Activated CD8-positive, alpha-beta memory T cell treated with anti-CD3 and anti-CD28 coated beads, Interleukin-2, amount 50 U/mL, for 24 hours (primary cell): ENCODE measurements around the gene ZNF683.

Experiments used
- DNase-seq: peaks from one replicate; pipeline ENCODE4 v3.0.0-alpha.2; 2020; ENCODE audit errors: extremely low read depth

The ZNF683 gene

GRCh38 chr1:26358411-26359384, 13.9 kb downstream of the ZNF683 start:
- DNase-seq: no peak

- no peak for DNase-seq
Measured at GRCh38 chr1:26357121-26357602, 15.4 kb downstream of the ZNF683 start.

GRCh38 chr1:26356106-26356505, 16.4 kb downstream of the ZNF683 start:
- DNase-seq: no peak

- DNase-seq: no peak
Measured at GRCh38 chr1:26354972-26355371, 17.6 kb downstream of the ZNF683 start.

- DNase-seq: no peak
Measured at GRCh38 chr1:26353976-26354820, 18.4 kb downstream of the ZNF683 start, which contains the start of gene CRYBG2. Gene CRYBG2 (minus strand): TSS chr1:26354130. CDS start chr1:26346657, 7,473 bp downstream.

- DNase-seq: no peak
Measured at GRCh38 chr1:26353210-26353859, 19.2 kb downstream of the ZNF683 start.

- no peak for DNase-seq
Measured at GRCh38 chr1:26352338-26352679, 20.2 kb downstream of the ZNF683 start.

- DNase-seq: no peak
Measured at GRCh38 chr1:26351590-26352337, 20.8 kb downstream of the ZNF683 start.

GRCh38 chr1:26350701-26351589, 21.6 kb downstream of the ZNF683 start:
- no peak for DNase-seq

GRCh38 chr1:26350343-26350700, 22.2 kb downstream of the ZNF683 start:
- no peak for DNase-seq

GRCh38 chr1:26349877-26350244, 22.7 kb downstream of the ZNF683 start:
- no peak for DNase-seq

GRCh38 chr1:26349188-26349876, 23.2 kb downstream of the ZNF683 start:
- DNase-seq: no peak

GRCh38 chr1:26346274-26347033, 26.1 kb downstream of the ZNF683 start:
- DNase-seq: no peak

- no peak for DNase-seq
Measured at GRCh38 chr1:26345718-26346117, 26.8 kb downstream of the ZNF683 start.

- no peak for DNase-seq
Measured at GRCh38 chr1:26344147-26344920, 28.2 kb downstream of the ZNF683 start.

- no peak for DNase-seq
Measured at GRCh38 chr1:26340047-26340481, 32.5 kb downstream of the ZNF683 start.

GRCh38 chr1:26338670-26339069, 33.9 kb downstream of the ZNF683 start:
- no peak for DNase-seq

- DNase-seq: no peak
Measured at GRCh38 chr1:26337625-26338024, 34.9 kb downstream of the ZNF683 start.
